Left lung (tissue), 10 donors: Measurements from ENCODE around the gene RYR2. TPM values are rescaled to one million over a fixed set of nuclear protein-coding genes. Genes with fewer than 3 reads are reported as not detected.
A peak's percentile ranks its signal among the peaks of the same experiment; 100 is the strongest.

ENCODE experiments used
- ATAC-seq: fragments of 200-7000 bp; cut with Tn5 transposase; one replicate; pipeline ENCODE4 v1.9.1; 2020; ENCODE audit warnings: moderate library complexity
- DNase-seq, 4 donors: peaks; one replicate each; pipeline ENCODE4 v3.0.0-alpha.2; 2013 to 2020
- H3K27ac ChIP-seq, 2 donors: fragments of 200-600 bp; sonication (generic) in 1 of 2; one replicate each; pipeline versions ENCODE4 v1.5.0 to v1.8.0; 2020 to 2021
- H3K27me3 ChIP-seq, 2 donors: fragments of 200-600 bp; sonication (generic) in 1 of 2; one replicate each; pipeline versions ENCODE4 v1.5.0 to v1.8.0; 2020 to 2021
- H3K36me3 ChIP-seq, 2 donors: fragments of 200-600 bp; sonication (generic) in 1 of 2; one replicate each; pipeline versions ENCODE4 v1.5.0 to v1.8.0; 2020 to 2021
- H3K4me1 ChIP-seq, 2 donors: fragments of 200-600 bp; one replicate each; pipeline ENCODE4 v1.8.0; 2021
- H3K4me3 ChIP-seq, 2 donors: fragments of 200-600 bp; sonication (generic) in 1 of 2; one replicate each; pipeline versions ENCODE4 v1.5.0 to v1.8.0; 2020 to 2021; ENCODE audit warnings: mild to moderate bottlenecking in 1 of 2
- H3K9me3 ChIP-seq, 2 donors: fragments of 200-600 bp; sonication (generic) in 1 of 2; one replicate each; pipeline versions ENCODE4 v1.5.0 to v1.8.0; 2020 to 2021
- intact Hi-C, 2 donors: fragments of 100-400 bp; cut with DNase I; formaldehyde crosslinking; loops; one replicate each; pipeline versions ENCODE4 v1.11.2 to v1.14.2; 2022
- polyA plus RNA-seq, 6 donors: library from polyadenylated mRNA; unstranded; fragments of 120-200 nt; gene quantifications; one replicate each; pipeline ENCODE4 v1.2.1, GENCODE V29; 2013; ENCODE audit not compliant: insufficient read length in 6 of 6
- total RNA-seq, 2 donors: library from RNA; stranded (reverse); fragmentation: NEBNext Ultra II Directional; extraction: Animal tissue kit (Norgen Biotek cat#: 25700); gene quantifications; one replicate each; pipeline ENCODE4 v1.2.1, GENCODE V29; 2021
- TF ChIP-seq, protein P1 (sequence below), 2 donors: fragments of 200-600 bp; sonication (generic) in 1 of 2; IDR thresholded peaks; one replicate each; pipeline versions ENCODE4 v1.5.0 to v1.8.0; 2021; ENCODE audit warnings: antibody characterized with exemption in 2 of 2
- donor health status: DM: no; HTN: yes; CAD: no.
- donor health status: DM: no; HTN: no; CAD: no.

RYR2 gene
- total and polyA plus RNA-seq, 8 donors: 4.7 to 10.3 (median 7.6) TPM

GRCh38 chr1:237013608-237014007, 28.4 kb upstream of the RYR2 start:
- ATAC-seq: no peak
- DNase-seq: no peak
- Histone ChIP-seq H3K27me3 (no peaks in the 10 kb centered on the region), H3K4me3 (no peak overlapping the region), H3K36me3 (no peaks in the 10 kb centered on the region), H3K27ac (peak overlapping the region; percentile 54 to 67), H3K9me3 (no peaks in the 10 kb centered on the region), H3K4me1 (peaks cover 0 to 6% of the 10 kb centered on the region in 2 donors)
- intact Hi-C loops: no loop called here
- TF ChIP-seq, protein P1, sequence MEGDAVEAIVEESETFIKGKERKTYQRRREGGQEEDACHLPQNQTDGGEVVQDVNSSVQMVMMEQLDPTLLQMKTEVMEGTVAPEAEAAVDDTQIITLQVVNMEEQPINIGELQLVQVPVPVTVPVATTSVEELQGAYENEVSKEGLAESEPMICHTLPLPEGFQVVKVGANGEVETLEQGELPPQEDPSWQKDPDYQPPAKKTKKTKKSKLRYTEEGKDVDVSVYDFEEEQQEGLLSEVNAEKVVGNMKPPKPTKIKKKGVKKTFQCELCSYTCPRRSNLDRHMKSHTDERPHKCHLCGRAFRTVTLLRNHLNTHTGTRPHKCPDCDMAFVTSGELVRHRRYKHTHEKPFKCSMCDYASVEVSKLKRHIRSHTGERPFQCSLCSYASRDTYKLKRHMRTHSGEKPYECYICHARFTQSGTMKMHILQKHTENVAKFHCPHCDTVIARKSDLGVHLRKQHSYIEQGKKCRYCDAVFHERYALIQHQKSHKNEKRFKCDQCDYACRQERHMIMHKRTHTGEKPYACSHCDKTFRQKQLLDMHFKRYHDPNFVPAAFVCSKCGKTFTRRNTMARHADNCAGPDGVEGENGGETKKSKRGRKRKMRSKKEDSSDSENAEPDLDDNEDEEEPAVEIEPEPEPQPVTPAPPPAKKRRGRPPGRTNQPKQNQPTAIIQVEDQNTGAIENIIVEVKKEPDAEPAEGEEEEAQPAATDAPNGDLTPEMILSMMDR (IDR thresholded peaks at IDR 0.05): no peak

GRCh38 chr1:237016626-237017025, 25.4 kb upstream of the RYR2 start:
- TF ChIP-seq, protein P1 (IDR thresholded peaks at IDR 0.05): no peak
- H3K9me3 ChIP-seq: no peaks in the 10 kb centered on the region
- no peak overlapping the region for H3K27ac ChIP-seq
- DNase-seq (no peak), ATAC-seq (no peak)
- H3K27me3 ChIP-seq: no peaks in the 10 kb centered on the region
- intact Hi-C loops: no loop called here
- peaks cover 0 to 6% of the 10 kb centered on the region in 2 donors for H3K4me1 ChIP-seq
- H3K4me3 ChIP-seq: no peak overlapping the region
- H3K36me3 ChIP-seq: no peaks in the 10 kb centered on the region

GRCh38 chr1:237018896-237019295, 23.1 kb upstream of the RYR2 start:
- intact Hi-C loops: no loop called here
- TF ChIP-seq, protein P1 (IDR thresholded peaks at IDR 0.05): no peak
- Histone ChIP-seq H3K27ac (no peak overlapping the region), H3K9me3 (no peaks in the 10 kb centered on the region), H3K27me3 (no peaks in the 10 kb centered on the region), H3K36me3 (no peaks in the 10 kb centered on the region), H3K4me3 (no peak overlapping the region), H3K4me1 (no peaks in the 10 kb centered on the region)
- DNase-seq (no peak), ATAC-seq (no peak)

DNA sequence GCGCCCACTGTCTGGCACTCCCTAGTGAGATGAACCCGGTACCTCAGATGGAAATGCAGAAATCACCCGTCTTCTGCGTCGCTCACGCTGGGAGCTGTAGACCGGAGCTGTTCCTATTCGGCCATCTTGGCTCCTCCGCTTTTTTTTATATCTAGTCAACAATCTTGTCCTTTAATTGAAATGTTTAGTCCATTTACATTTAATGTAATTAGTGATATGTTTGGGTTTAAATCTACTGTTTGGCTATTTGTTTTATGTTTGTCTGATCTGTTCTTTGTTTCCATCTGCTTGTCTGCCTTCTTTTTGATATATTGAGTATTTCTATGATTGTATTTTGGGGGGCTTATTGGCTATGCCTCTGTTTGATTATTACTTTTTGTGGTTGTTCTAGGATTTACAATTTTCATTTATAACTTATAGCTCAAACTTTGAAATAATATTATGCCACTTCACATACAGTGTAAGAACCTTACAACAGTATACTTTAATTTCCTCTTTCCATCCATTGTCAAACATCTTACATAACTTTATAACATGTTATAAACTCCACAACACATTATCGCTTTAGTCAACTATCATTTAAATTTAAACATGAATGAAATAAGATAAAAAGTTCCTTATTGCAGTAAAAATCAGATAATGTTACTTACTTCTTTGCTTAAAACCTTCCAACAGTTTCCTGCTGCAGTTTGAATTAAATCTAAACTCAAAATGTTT, 16.5 kb upstream of the RYR2 start:
- H3K4me1 ChIP-seq: no peaks in the 10 kb centered on the region
- no peaks in the 10 kb centered on the region for H3K27me3 ChIP-seq
- no peak overlapping the region for H3K4me3 ChIP-seq
- H3K27ac ChIP-seq: no peak overlapping the region
- intact Hi-C loops: no loop called here
- peaks cover 0 to 4% of the 10 kb centered on the region in 2 donors for H3K9me3 ChIP-seq
- ATAC-seq (no peak), DNase-seq (no peak)
- H3K36me3 ChIP-seq: no peaks in the 10 kb centered on the region
- TF ChIP-seq, protein P1 (IDR thresholded peaks at IDR 0.05): no peak

DNA sequence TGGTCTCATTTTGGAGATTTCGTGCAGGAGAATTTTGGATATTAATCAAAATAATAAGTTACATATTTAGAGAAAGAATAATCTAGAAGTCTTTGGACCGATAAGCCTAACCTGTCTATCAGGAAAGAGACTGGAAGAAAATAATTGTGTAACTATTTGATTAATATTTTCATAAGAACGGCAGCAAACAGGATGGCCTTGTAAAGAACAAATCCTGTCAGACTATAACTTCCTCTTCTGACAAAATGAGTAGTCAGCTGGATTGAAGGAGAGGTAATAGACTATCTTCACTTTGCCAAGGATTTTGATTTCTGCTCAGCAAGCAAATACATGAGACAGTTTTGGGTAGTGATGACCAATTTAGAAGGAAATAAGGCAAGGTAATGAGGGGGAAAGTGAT, 12.7 kb upstream of the RYR2 start:
- ATAC-seq (no peak), DNase-seq (no peak)
- TF ChIP-seq, protein P1 (IDR thresholded peaks at IDR 0.05): no peak

More for the DNA sequence above, 12.7 kb upstream of the RYR2 start:
- Histone ChIP-seq H3K9me3 (peaks cover 0 to 4% of the 10 kb centered on the region in 2 donors), H3K4me3 (no peak overlapping the region), H3K4me1 (no peaks in the 10 kb centered on the region), H3K27me3 (no peaks in the 10 kb centered on the region), H3K27ac (no peak overlapping the region), H3K36me3 (no peaks in the 10 kb centered on the region)
- intact Hi-C loops: no loop called here
